K562 (cell line): ENCODE measurements around the gene OR1I1. TPM values are rescaled to one million over a fixed set of nuclear protein-coding genes. Genes with fewer than 3 reads are reported as not detected.
A peak's percentile ranks its signal among the peaks of the same experiment; 100 is the strongest.

ENCODE experiments used
- ATAC-seq: fragments of 200-7000 bp; cut with Tn5 transposase; 3 replicates; pipeline ENCODE4 v1.9.1; 2020; ENCODE audit warnings: moderate library complexity
- BruUV-seq: library from RNA; stranded (reverse); fragments of 400-500 nt; replicated peaks from 2 replicates; lab custom pipeline; 2021; lab: Mats Ljungman, UMichigan
- CTCF ChIA-PET: fragments of 300-600 bp; formaldehyde crosslinking; extraction: SDS; loops from one replicate; lab custom pipeline; 2021; ENCODE audit warnings: low intra/inter-chr PET ratio; lab: Yijun Ruan, JAX
- POLR2A ChIA-PET: fragments of 300-600, 350-650 bp; sonication (Branson Sonifier 250); formaldehyde crosslinking; extraction: SDS; loops from one replicate; lab custom pipeline; 2021; ENCODE audit warnings: antibody characterized with exemption, inconsistent platforms; lab: Yijun Ruan, JAX
- DNase-seq, 4 experiments: peaks; one replicate each; pipeline versions ENCODE4 v3.0.0 to v3.0.0-alpha.2; 2011 to 2018; ENCODE audit warnings: low spot score in 3 of 4, mixed read lengths in 3 of 4; ENCODE audit errors: extremely low read depth in 1 of 4
- FAIRE-seq: peaks from 2 replicates; lab custom pipeline; 2011; peaks lifted over from hg19 to GRCh38; lab: Jason Lieb, UNC
- H2AFZ ChIP-seq: 2 replicates; pipeline ENCODE4 v1.6.0; 2011; ENCODE audit warnings: low read depth, low read length, control low read depth, inconsistent platforms
- H3K27ac ChIP-seq: fragments of 200-600 bp; 3 replicates; pipeline ENCODE4 v1.8.0; 2011; ENCODE audit warnings: low read depth, mild to moderate bottlenecking, control low read depth, inconsistent platforms, low read length, moderate library complexity, mixed read lengths; ENCODE audit errors: extremely low read depth
- H3K27me3 ChIP-seq, 2 experiments: fragments of 300-600 bp in 1 of 2; 2 replicates in 1 of 2; 3 replicates in 1 of 2; pipeline versions ENCODE4 v1.6.0 to v1.8.0; 2011; ENCODE audit warnings: inconsistent platforms in 2 of 2, low read length in 2 of 2, mild to moderate bottlenecking in 1 of 2, mixed read lengths in 1 of 2, moderate library complexity in 1 of 2; ENCODE audit not compliant: control insufficient read depth in 2 of 2, insufficient read depth in 2 of 2
- H3K36me3 ChIP-seq: fragments of 300-600 bp; 3 replicates; pipeline ENCODE4 v1.8.0; 2011; ENCODE audit warnings: mild to moderate bottlenecking, low read length, inconsistent platforms; ENCODE audit not compliant: control insufficient read depth, insufficient read depth
- H3K4me1 ChIP-seq, 2 experiments: fragments of 200-600 bp in 1 of 2; replicated peaks in 1 of 2; 2 replicates in 1 of 2; 3 replicates in 1 of 2; pipeline versions ENCODE4 v1.5.1 to v1.8.0; 2011; ENCODE audit warnings: inconsistent platforms in 2 of 2, low read length in 2 of 2, mild to moderate bottlenecking in 1 of 2, mixed read lengths in 1 of 2, moderate library complexity in 1 of 2; ENCODE audit not compliant: control insufficient read depth in 2 of 2, insufficient read depth in 2 of 2
- H3K4me2 ChIP-seq: 2 replicates; pipeline ENCODE4 v1.6.1; 2011; ENCODE audit warnings: low read length, control low read depth, inconsistent platforms, mixed read lengths; ENCODE audit not compliant: insufficient read depth
- H3K4me3 ChIP-seq: fragments of 200-600 bp; sonication (generic), shearing (Covaris generic); 2 replicates; pipeline ENCODE4 v1.5.1; 2016; ENCODE audit warnings: control low read depth, inconsistent platforms
- H3K79me2 ChIP-seq: fragments of 200-600 bp; 3 replicates; pipeline ENCODE4 v1.8.0; 2011; ENCODE audit warnings: low read length, inconsistent platforms; ENCODE audit not compliant: control insufficient read depth, insufficient read depth
- H3K9ac ChIP-seq, 2 experiments: 2 replicates each; pipeline versions ENCODE4 v1.6.0 to v1.6.1; 2011; ENCODE audit warnings: low read depth in 2 of 2, low read length in 2 of 2, control low read depth in 1 of 2, inconsistent platforms in 1 of 2, mild to moderate bottlenecking in 1 of 2, mixed read lengths in 1 of 2; ENCODE audit not compliant: insufficient read depth in 1 of 2
- H3K9me1 ChIP-seq: one replicate; pipeline ENCODE4 v1.6.0; 2011; ENCODE audit warnings: inconsistent platforms, mild to moderate bottlenecking, low read length, moderate library complexity; ENCODE audit not compliant: control insufficient read depth, insufficient read depth
- H3K9me3 ChIP-seq: replicated peaks from 2 replicates; pipeline ENCODE4 v1.5.1; 2011; ENCODE audit warnings: low read depth, low read length, inconsistent platforms; ENCODE audit not compliant: control insufficient read depth, insufficient read depth
- H4K20me1 ChIP-seq: replicated peaks from 2 replicates; pipeline ENCODE4 v1.6.1; 2011; ENCODE audit warnings: low read length, inconsistent platforms, mixed read lengths; ENCODE audit not compliant: control insufficient read depth, insufficient read depth
- CHD4 ChIP-seq: fragments of 200-600 bp; sonication (generic); IDR thresholded peaks from 3 replicates; pipeline ENCODE4 v1.6.1; 2012; ENCODE audit warnings: low read depth, mild to moderate bottlenecking, mixed read lengths, low read length, inconsistent platforms; ENCODE audit not compliant: insufficient read depth, insufficient replicate concordance, poor library complexity, severe bottlenecking
- ERF ChIP-seq: fragments of 450-650 bp; formaldehyde crosslinking; IDR thresholded peaks from 2 replicates; pipeline ENCODE4 v1.4.0; 2020; ENCODE audit warnings: mild to moderate bottlenecking, mixed read lengths
- MAZ ChIP-seq, 2 experiments: fragments of 450-650 bp in 1 of 2; sonication (generic) in 1 of 2; formaldehyde crosslinking; IDR thresholded peaks in 1 of 2; conservative IDR thresholded peaks in 1 of 2; 2 replicates each; pipeline versions ENCODE4 v1.4.0 to v1.5.0; 2020; ENCODE audit warnings: mild to moderate bottlenecking in 1 of 2, missing genetic modification reagents in 1 of 2
- PTRF ChIP-seq: fragments of 450-650 bp; IDR thresholded peaks from 2 replicates; pipeline ENCODE4 v1.6.1; 2016; ENCODE audit warnings: mild to moderate bottlenecking, missing genetic modification characterization, missing compliant biosample characterization
- RB1 ChIP-seq: fragments of 450-650 bp; IDR thresholded peaks from 2 replicates; pipeline ENCODE4 v1.6.1; 2017; ENCODE audit warnings: low read depth, mild to moderate bottlenecking
- TEAD4 ChIP-seq, 2 experiments: sonication (generic) in 1 of 2; formaldehyde crosslinking in 1 of 2; IDR thresholded peaks; 2 replicates each; pipeline versions ENCODE4 v1.6.1 to v1.8.0; 2012 to 2022; ENCODE audit warnings: borderline replicate concordance in 1 of 2, inconsistent platforms in 1 of 2, low read length in 1 of 2, mild to moderate bottlenecking in 1 of 2, missing genetic modification reagents in 1 of 2
- WHSC1 ChIP-seq: IDR thresholded peaks from one replicate; pipeline ENCODE4 v1.6.1; 2012; ENCODE audit warnings: low read length, control low read depth, inconsistent platforms
- ZNF431 ChIP-seq: sonication (generic); formaldehyde crosslinking; IDR thresholded peaks from 2 replicates; pipeline ENCODE4 v1.8.0; 2022; ENCODE audit warnings: mild to moderate bottlenecking, missing genetic modification reagents
- ZNF766 ChIP-seq: fragments of 200-800 bp; sonication (Bioruptor generic); conservative IDR thresholded peaks from 2 replicates; pipeline ENCODE4 v1.6.1; 2016; ENCODE audit warnings: missing genetic modification characterization, missing compliant biosample characterization
- ZNF778 ChIP-seq: fragments of 450-650 bp; formaldehyde crosslinking; IDR thresholded peaks from 2 replicates; pipeline ENCODE4 v1.4.0; 2020; ENCODE audit warnings: mild to moderate bottlenecking, moderate library complexity
- WGBS: fragments of 100-300 bp; shearing (Covaris generic); methylation state at CpG from one replicate; pipeline ENCODE4 v1.1.6; 2016; ENCODE audit warnings: low coverage, mixed read lengths; ENCODE audit not compliant: insufficient coverage; ENCODE audit errors: missing lambda C conversion rate; 5-methylcytosine and 5-hydroxymethylcytosine counted together
- in situ Hi-C: fragments of 300-500 bp; cut with MboI; formaldehyde crosslinking; loops from 4 replicates; pipeline ENCODE4 v1.15.0; 2018; ENCODE audit warnings: inconsistent platforms, mixed read lengths
- intact Hi-C: fragments of 100-400 bp; cut with micrococcal nuclease; formaldehyde crosslinking; loops from 2 replicates; pipeline ENCODE4 v1.14.2; 2022
- polyA plus RNA-seq, 8 experiments: library from polyadenylated mRNA; depleted of rRNA in 4 of 8; stranded (reverse) in 5 of 8; unstranded in 3 of 8; fragments of >200 nt; fragmentation: Nextera tagmentation in 2 of 8; fragmentation: Illumina TruSeq in 1 of 8; extraction: Ambion mirVana in 2 of 8; extraction: Trizol in 1 of 8; gene quantifications; 2 replicates each; pipeline versions ENCODE4 v1.2.1 to v1.2.3, GENCODE V29; 2011 to 2014; ENCODE audit warnings: inconsistent platforms in 1 of 8, missing spikeins in 1 of 8
- total RNA-seq, 7 experiments: library from RNA; depleted of rRNA in 6 of 7; stranded (reverse); fragments of >200 nt in 6 of 7; fragmentation: Illumina TruSeq in 2 of 7; extraction: Trizol in 2 of 7; gene quantifications; 2 replicates each; pipeline versions ENCODE4 v1.2.1 to v1.2.3, GENCODE V29; 2011 to 2021; ENCODE audit warnings: low replicate concordance in 1 of 7
- TF ChIP-seq, protein P1 (sequence below): fragments of 450-650 bp; IDR thresholded peaks from 2 replicates; pipeline ENCODE4 v1.6.1; 2016; ENCODE audit warnings: borderline replicate concordance

OR1I1 gene
- total and polyA plus RNA-seq, 9 of the 15 experiments (the other 6 are each of a cell fraction or from before 2014, with no cell fraction given) = not detected

- DNase-seq (no peak), ATAC-seq (no peak), FAIRE-seq (no peak)
- peaks cover 13 to 35% of the 10 kb centered on the region in 2 experiments; a peak in 4 of 5 replicates for H3K27me3 ChIP-seq
- no peaks in the 10 kb centered on the region for H4K20me1 ChIP-seq
- no peak overlapping the region for H3K4me3 ChIP-seq
- no peak overlapping the region for H3K4me2 ChIP-seq
- CTCF ChIA-PET = no interaction called here
- no peak overlapping the region for H3K27ac ChIP-seq
- 0% methylated on average over 1 of the region's 1 CpG for WGBS
- H3K9me1 ChIP-seq = no peaks in the 10 kb centered on the region
- no peak overlapping the region for H3K9ac ChIP-seq
- POLR2A ChIA-PET = interaction anchor here (0.7 kb wide), 1 partner anchor 8 kb away, joined by 3 read pairs; no protein-coding TSS in a partner anchor
- no peak for TF ChIP-seq RB1
- no peak for TF ChIP-seq CHD4
- TF ChIP-seq, protein P1, sequence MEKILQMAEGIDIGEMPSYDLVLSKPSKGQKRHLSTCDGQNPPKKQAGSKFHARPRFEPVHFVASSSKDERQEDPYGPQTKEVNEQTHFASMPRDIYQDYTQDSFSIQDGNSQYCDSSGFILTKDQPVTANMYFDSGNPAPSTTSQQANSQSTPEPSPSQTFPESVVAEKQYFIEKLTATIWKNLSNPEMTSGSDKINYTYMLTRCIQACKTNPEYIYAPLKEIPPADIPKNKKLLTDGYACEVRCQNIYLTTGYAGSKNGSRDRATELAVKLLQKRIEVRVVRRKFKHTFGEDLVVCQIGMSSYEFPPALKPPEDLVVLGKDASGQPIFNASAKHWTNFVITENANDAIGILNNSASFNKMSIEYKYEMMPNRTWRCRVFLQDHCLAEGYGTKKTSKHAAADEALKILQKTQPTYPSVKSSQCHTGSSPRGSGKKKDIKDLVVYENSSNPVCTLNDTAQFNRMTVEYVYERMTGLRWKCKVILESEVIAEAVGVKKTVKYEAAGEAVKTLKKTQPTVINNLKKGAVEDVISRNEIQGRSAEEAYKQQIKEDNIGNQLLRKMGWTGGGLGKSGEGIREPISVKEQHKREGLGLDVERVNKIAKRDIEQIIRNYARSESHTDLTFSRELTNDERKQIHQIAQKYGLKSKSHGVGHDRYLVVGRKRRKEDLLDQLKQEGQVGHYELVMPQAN = no peak
- no peaks in the 10 kb centered on the region for H3K4me1 ChIP-seq
- no peaks in the 10 kb centered on the region for H3K79me2 ChIP-seq
- no peaks in the 10 kb centered on the region for H3K36me3 ChIP-seq
- H2AFZ ChIP-seq = no peak overlapping the region
- in situ Hi-C loops = no loop called here
- H3K9me3 ChIP-seq = no peaks in the 10 kb centered on the region
- intact Hi-C loops = no loop called here
- no TSS peak for BruUV-seq
These were observed 56.4 kb downstream of the OR1I1 start for GRCh38 chr19:15138427-15138826.

DNA sequence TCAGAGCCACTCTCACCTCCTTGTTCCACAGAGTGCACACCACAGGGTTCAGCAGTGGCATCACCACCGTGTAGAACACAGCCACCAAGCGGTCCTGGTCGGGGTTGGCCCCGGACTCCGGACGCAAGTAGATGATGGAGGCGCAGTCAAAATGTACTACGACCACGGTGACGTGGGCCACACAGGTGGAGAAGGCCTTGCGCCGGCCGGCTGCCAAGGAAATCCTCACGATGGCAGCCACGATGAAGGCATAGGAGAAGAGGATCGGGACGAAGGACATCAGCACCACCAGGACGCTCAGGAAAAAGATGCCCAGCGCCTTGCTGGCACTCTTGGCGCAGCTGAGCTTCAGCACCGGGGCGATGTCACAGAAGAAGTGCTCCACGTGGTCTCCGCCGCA is 59.1 kb downstream of the OR1I1 start:
- H3K9me3 ChIP-seq = no peaks in the 10 kb centered on the region
- WGBS = under 1% methylated on average over 24 of the region's 25 CpGs
- H3K79me2 ChIP-seq = no peaks in the 10 kb centered on the region
- H3K27ac ChIP-seq = no peak overlapping the region
- ATAC-seq = no peak
- ChIA-PET CTCF (no interaction called here), POLR2A (no interaction called here)
- H3K27me3 ChIP-seq = peaks cover 18 to 29% of the 10 kb centered on the region in 2 experiments; a peak in 4 of 5 replicates
- H3K4me1 ChIP-seq = no peaks in the 10 kb centered on the region
- no peak for DNase-seq
- intact Hi-C loops (no loop called here), in situ Hi-C loops (no loop called here)
- no peak for FAIRE-seq
- BruUV-seq = no TSS peak
- no peaks in the 10 kb centered on the region for H3K9me1 ChIP-seq
- no peak overlapping the region for H3K4me2 ChIP-seq
- TF ChIP-seq ERF (CRISPR knock-in tag) (no peak), TEAD4 (IDR thresholded peaks at IDR 0.05; ENCODE audit: low read length) (no peak), TEAD4 (CRISPR knock-in tag; IDR thresholded peaks at IDR 0.05; ENCODE audit: borderline replicate concordance) (no peak), ZNF766 (no peak), WHSC1 (no peak), MAZ (CRISPR knock-in tag; conservative IDR thresholded peaks at IDR 0.05 in 1 of 2, IDR thresholded peaks at IDR 0.05 in 1 of 2) (no peak), ZNF778 (no peak), ZNF431 (CRISPR knock-in tag) (no peak), PTRF (tag) (no peak)
- H4K20me1 ChIP-seq = no peaks in the 10 kb centered on the region
- no peaks in the 10 kb centered on the region for H3K36me3 ChIP-seq
- H3K9ac ChIP-seq = peak overlapping the region in 1 of 2 experiments; percentile 27; a peak in 1 of 4 replicates
- no peak overlapping the region for H3K4me3 ChIP-seq
- H2AFZ ChIP-seq = no peak overlapping the region
